DOHH2 (cell line): Measurements from ENCODE around the gene PPM1J.
"Not testable (repeated sequence)": the region's sequence is repeated elsewhere in the genome, so short reads cannot be mapped to it uniquely, and the experiment has no call there.

Experiments
- EZH2phosphoT487 ChIP-seq: fragments of 200-600 bp; sonication (generic); IDR thresholded peaks from 2 replicates; pipeline ENCODE4 v1.6.1; 2017; ENCODE audit warnings: borderline replicate concordance, mild to moderate bottlenecking, antibody characterized with exemption, low read length, moderate library complexity, mixed read lengths
- TF ChIP-seq, protein P1 (sequence below): fragments of 200-600 bp; sonication (generic); IDR thresholded peaks from one replicate; pipeline ENCODE4 v1.5.1; 2014; ENCODE audit warnings: antibody characterized with exemption, mild to moderate bottlenecking, low read depth, low read length; ENCODE audit not compliant: poor library complexity, severe bottlenecking

DNA sequence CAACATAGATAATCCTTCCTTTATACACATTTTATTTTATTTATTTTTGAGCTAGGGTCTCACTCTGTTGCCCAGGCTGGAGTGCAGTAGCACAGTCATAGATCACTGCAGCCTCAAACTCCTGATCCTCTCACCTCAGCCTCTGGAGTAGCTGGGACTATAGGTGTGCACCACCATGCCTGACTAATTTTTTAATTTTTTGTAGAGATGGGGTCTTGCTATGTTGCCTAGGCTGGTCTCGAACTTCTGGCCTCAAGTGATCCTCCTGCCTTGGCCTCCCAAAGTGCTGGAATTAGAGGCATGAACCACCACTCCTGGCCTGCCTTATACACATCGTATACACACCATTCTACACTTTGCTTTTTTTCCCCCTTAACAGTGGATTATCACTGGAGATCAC is 6.2 kb upstream of the PPM1J start:
- TF ChIP-seq, protein P1, sequence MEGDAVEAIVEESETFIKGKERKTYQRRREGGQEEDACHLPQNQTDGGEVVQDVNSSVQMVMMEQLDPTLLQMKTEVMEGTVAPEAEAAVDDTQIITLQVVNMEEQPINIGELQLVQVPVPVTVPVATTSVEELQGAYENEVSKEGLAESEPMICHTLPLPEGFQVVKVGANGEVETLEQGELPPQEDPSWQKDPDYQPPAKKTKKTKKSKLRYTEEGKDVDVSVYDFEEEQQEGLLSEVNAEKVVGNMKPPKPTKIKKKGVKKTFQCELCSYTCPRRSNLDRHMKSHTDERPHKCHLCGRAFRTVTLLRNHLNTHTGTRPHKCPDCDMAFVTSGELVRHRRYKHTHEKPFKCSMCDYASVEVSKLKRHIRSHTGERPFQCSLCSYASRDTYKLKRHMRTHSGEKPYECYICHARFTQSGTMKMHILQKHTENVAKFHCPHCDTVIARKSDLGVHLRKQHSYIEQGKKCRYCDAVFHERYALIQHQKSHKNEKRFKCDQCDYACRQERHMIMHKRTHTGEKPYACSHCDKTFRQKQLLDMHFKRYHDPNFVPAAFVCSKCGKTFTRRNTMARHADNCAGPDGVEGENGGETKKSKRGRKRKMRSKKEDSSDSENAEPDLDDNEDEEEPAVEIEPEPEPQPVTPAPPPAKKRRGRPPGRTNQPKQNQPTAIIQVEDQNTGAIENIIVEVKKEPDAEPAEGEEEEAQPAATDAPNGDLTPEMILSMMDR, result not testable (repeated sequence)
- TF ChIP-seq EZH2phosphoT487, result not testable (repeated sequence)
